GOT3 (cell line): Measurements from ENCODE around the gene RBM33.

ENCODE experiments used
- DNase-seq: peaks from one replicate; lab custom pipeline; 2025; ENCODE audit warnings: mixed read lengths; lab: John Stamatoyannopoulos, UW

RBM33 gene

DNA sequence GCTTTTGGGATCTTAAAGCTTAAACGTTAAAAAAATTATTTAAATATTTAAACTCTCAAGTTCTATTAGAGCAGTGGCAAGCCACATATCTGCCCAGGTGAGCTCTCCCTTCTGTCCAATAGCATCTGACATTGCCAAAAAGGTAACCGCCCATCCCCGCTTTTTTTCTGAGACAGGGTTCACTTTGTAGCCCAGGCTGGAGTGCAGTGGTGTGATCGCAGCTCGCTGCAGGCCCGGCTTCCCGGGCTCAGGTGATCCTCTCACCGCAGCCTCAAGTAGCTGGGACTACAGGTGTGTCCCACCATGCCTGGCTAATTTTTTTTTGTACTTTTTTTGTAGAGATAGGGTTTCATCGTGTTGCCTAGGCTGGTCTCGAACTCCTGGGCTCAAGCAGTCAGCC lies 83.2 kb downstream of the RBM33 start:
- DNase-seq = no peak

DNA sequence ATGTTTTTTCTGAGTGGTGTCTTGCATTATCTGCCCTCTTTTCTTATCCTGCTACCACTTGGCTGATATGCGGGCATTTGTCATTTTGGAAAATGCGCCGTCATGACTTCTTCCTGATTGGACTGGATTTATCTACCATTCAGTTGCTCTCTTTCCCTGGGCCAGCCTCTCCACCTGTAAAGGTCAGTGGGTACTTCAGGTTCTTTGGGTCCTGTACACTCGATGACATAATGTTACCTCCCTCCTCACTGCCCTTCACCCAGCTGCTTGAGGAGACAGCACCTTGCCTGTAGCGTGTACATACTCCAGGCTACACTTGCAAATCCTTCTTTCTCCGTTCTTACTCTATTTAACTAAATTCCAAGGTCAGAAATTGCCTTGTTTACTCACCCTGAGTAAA lies 83.7 kb downstream of the RBM33 start:
- no peak for DNase-seq

DNA sequence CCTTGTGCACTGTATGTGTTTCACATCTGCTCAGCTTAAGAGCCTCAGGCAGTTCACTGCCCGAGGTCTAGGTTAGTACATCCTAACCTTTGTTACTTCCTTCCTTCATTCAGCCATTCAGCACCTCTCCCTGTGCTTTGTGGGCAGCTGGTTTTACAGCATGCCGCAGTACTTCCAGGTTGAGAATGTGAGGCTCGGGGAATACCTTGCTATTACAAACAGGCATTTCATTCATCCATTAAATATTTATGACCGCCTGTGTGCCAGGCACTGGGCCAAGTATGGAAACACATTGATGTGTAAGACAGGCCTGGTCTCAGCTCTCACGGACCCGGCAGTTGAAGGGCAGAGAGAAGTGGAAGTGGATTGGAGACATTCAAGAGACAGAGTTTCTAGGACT lies 85.4 kb downstream of the RBM33 start:
- no peak for DNase-seq

DNA sequence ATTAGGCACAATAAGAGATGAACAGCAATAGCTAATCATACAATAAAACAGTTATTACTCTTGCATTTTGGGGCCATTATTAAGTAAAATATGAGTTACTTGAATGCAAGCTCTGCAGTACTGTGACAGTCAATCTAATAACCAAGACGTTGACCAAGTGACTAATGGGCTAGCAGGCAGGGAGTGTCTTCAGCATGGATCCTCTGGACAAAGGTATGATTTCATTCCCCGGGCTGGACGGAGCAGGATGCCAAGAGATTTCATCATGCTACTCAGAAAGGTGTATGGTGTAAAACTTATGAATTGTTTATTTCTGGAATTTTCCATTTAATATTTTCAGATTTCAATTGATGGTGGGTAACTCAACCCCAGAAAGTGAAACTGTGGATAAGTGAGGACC lies 86.9 kb downstream of the RBM33 start:
- DNase-seq = no peak

DNA sequence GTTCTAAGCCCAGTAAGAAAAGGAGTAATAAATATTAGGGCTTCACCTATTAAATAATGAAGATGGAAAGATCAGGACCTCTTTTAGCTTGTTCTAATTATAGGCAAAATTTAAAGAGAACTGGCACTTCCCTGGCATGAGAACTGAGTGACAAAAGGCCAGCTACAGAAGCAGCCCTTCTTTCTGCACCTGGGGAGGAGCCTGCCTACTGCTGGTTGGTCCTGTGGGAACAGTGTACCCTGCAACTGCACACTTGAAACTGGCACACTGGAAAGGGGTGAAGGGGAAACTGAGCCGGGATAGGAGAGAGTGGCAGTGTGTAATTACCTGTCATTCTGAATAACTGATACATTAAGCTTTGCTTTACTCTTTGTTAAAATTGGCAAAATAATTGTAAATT lies 87.4 kb downstream of the RBM33 start:
- DNase-seq = no peak

DNA sequence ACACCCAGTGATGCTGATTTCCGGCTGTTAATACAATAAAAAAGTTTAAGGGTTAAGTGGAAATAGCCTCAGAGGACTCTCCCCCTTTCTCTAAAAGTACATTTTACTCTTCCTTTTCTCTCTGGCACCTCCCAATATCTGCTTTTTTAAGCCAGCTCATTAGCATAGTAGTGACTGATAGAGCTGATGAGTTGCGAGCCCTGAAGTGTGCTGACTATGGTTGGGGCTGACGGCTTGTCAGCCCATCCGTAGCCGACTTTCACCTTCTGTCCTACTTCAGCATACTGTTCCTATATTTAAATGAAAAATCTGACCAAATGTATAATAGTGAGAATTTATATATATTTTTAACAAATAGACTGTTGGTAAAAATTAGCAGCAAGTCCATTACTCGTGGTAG lies 87.8 kb downstream of the RBM33 start:
- no peak for DNase-seq

DNA sequence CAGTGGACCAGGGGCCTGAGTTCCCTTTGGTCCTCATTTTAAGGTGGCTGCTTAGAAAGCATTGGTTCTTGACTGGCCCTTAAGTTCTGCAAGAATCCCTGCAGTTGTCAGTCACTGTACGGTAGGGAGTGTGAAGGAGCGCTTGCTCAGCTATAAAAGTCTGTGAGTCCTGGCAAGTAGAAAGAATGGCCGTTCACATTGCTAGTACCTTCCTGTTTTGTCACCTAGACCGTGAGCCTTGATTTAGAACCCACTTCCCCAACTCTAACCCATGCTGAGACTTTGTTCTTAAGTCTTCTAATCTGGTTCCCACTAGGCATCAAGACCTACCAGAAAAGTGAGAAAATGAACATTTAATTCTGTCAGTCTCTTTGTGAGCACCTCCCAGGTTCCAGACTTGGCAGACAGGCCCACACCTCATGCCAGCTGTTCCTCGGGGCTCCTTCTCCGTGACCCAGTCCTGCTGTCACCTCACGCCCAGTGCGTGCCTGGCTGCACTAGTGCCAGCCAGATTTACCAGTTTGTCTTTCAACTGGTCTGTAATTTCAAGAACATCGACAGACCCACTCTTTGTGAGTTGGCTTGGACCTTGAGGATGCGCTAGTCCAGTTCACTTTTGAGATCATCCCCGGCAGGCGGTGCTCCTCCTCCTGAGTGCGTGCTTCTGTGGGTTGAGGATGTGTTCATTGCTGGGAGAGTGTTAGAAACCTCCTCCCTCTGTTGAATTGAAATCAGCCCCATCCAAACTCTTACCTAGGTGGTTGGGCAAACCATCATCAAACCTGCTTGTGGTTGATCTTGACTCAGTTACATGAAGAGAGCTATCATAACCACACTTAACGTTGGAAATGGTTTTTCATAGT lies 89.4 kb downstream of the RBM33 start:
- DNase-seq = no peak

DNA sequence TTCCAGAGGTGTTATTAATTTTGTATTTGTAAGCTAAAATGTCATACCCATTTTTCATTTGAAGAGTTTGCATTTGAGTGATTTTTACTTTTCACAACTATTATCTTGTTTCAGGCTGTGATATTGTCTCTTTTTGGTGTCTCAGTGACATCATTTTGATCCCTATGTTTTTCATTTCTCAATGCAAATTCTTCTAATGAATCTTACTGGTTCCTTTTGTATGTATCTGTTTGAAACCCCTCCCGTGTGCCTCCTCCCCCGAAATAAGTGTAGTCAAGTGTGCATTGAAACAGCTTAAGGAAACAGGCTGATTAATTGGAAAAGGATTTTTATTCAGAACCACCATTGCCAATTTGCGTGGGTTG lies 90.0 kb downstream of the RBM33 start:
- DNase-seq = no peak

DNA sequence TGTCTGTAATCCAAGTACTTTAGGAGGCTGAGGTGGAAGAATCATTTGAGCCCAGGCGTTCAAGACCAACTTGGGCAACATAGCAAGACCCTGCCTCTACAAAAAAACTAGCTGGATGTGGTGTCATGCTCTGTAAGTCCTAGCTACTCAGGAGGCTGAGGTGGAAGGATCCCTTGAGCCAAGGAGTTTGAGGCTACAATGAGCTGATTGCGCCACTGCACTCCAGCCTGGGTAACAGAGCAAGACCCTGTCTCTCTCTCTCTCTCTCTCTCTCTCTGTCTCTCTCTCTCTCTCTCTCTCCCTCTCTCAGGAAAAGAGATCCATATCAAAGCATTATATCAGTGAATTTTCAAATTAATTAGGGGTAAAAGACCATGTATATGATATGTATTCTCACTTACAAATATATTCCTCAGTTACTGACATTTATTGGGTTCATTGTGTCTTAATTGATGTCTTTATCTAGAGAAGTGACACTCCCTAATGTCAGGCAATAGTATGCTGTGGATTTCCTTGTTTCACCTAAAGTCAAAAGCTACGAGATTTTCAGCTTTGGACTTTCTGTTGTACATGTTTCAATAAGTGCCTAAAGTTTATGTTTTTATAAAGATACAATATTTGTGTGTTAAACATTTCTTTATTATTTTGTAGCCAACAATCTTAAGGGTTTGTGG lies 91.1 kb downstream of the RBM33 start:
- DNase-seq = no peak

DNA sequence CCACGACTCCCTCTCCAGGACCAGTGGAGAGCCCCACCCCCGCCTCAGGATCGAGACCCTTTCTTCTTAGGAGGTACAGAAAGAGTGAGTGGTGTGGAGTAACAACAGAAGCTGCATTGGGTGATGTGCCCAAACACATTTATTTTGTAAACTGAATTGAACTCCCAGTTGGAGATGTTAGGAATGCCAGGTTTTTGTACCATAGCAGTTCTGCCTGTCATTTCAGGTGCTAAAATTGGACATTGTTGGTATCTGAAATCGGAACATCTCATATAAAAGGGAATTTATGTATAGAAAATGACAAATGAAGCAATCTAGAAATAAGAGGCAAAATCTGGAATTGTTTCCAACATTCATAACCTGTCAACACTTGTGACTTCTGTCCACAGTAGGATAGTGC lies 93.1 kb downstream of the RBM33 start:
- no peak for DNase-seq

DNA sequence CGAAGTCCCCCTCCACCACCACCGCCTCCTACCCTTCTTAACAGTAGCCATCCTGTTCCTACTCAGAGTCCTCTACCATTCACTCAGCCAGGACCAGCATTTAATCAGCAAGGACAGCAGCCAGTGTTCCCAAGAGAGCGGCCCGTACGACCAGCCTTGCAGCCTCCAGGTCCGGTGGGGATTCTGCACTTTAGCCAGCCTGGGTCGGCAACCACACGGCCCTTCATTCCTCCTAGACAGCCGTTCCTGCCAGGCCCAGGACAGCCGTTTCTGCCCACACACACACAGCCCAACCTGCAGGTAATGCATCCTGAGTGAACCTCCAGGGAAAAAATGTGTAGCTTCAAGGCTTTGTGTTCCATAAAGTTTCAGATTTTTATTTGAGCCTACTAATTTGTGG lies 93.6 kb downstream of the RBM33 start:
- DNase-seq = no peak

DNA sequence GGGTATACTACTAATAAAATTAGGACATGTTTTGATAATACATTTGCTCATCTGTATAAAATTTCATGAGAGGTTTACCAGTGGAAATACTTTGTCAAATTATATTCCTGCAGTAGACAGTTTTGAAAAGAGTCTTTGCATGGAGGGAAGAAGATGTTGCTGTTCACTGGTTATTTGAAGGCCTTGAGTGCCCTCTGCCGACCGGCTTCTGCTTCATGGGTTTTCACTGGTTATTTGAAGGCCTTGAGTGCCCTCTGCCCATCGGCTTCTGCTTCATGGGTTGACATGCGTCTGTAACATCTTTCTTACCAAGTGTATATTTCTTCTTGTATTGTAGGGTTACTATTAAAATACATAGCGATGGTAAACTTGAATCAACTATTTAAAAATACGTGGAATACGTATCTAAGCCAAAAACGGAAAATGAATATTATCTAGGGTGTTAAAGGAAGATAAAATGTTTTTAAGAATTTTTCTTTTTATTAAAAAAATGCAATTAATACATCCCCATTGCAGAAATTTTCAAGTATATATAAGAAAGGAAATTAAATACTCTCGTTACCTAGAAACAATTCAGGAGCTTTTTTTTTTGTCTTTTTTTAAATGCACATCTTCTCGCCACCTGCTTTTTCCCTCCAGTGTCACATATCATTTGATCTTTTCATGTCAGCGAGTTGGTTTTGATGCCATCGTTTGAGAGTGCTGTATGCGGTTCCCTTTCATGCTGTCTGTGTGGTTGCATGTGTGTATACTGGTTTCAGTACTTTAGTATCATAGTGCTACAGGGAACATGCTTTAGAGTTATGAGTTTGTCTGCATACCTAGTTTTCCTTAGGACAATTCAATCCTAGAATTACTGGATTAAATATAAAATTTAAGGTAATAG lies 94.4 kb downstream of the RBM33 start:
- DNase-seq = no peak

DNA sequence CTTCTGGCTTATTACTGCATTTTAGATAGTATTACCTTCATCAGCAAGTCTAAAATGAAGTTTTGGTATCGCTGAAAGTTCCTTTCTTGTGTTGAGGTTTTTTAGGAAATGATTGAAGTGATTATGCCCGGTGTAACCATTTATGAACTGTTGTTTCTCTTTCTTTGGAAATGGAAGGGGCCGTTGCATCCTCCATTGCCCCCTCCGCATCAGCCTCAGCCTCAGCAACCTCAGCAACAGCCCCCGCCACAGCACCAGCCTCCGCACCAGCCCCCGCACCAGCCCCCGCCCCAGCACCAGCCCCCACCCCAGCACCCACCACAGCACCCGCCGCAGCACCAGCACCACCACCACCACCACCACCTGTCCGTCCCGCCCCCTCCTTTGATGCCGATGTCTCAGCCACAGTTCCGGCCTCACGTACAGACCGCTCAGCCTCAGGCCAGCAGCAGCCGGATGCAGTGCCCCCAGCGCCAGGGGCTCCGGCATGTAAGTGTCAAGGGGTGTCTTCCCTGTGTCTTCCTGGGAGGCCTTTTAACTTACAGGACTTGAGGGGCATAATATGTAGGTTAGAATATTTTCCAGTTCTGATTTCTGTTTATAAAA lies 95.2 kb downstream of the RBM33 start:
- no peak for DNase-seq

DNA sequence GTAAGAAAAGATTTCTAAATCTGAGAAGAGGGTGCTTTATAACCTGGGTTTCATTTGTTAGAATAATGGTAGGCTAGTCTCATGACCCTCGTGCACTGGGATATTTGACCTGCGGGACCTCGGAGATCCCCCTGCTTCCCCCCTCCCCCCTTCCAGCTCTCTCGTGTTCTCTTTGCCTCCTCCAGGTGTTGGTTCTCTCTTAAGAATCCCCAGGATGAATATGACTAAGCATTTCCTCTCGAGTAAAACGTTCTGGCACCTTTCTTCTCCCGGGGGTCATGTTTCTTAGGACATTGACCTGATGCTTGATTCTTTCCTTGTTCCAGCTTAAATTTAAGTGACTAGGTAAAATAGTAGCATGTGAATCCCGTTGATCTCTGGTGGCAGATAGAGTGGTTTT lies 96.6 kb downstream of the RBM33 start:
- DNase-seq = no peak

DNA sequence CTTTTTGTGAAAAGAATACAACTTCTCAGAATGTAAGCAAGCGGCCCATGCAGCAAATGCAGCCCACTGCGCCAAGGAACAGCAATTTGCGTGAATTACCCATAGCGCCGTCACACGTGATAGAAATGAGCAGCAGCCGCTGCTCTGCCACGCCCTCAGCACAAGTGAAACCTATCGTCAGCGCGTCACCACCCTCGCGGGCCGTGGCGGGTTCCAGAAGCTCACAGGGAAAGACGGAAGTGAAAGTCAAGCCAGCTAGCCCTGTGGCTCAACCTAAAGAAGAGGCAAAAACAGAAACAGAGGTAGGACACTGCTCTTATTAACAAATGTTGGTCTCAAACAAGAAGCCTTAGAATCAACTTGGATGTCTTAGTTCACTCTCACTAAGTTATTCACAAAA lies 97.3 kb downstream of the RBM33 start:
- DNase-seq = no peak

DNA sequence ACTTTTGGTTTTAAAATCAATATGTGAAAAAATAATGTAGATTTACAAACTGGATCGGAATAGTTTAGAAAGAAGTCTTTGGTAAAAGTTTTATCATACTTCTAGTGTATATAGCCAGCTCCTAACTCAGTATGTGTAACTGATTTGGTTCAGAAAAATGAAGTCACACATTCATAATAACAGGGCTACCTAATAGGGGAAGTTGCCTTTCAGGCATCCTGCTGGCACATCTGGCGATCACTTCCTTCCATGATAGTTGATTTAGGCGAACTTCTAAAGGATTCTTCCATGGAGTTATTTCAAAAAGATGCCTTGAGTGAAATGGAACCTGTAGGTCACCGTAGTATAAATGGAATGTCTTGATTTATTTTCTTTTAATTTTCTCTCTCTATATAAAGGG lies 98.7 kb downstream of the RBM33 start:
- DNase-seq = no peak

DNA sequence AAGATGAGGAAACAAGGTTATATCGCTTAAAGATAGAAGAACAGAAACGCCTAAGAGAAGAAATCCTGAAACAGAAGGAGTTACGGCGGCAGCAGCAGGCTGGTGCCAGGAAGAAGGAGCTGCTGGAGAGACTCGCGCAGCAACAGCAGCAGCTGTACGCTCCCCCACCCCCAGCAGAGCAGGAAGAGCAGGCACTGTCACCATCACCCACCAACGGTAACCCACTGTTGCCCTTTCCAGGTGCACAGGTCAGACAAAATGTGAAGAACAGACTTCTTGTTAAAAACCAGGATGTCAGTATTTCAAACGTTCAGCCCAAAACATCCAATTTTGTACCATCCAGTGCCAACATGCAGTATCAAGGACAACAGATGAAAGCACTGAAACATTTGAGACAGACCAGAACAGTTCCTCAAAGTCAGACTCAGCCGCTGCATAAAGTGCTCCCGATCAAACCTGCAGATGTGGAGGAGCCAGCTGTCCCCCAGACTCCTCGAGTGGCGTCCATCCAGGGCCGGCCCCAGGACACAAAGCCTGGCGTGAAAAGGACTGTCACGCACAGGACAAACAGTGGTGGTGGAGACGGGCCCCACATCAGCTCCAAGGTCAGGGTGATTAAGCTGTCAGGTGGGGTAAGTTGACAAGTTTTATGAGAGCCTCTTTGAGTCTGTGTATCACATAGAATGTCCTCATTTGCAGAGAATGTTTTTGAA lies 100.7 kb downstream of the RBM33 start:
- no peak for DNase-seq

DNA sequence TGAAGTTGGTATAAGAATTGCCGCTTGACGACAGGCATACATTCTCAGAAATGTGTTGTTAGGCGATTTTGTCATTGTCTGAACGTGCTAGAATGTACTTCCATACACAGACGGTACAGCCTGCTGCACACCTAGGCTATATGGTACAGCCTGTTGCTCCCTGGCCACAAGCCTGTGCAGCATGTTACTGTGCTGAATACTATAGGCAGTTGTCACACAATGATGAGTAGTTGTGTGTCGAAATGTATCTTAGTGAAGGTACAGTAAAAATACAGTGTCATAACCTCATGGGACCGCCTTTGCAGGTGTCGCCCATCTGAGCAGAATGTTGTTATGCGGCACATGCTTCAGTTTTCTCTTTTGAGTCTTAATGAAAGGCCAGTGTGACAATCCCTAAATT lies 101.3 kb downstream of the RBM33 start:
- DNase-seq = no peak

DNA sequence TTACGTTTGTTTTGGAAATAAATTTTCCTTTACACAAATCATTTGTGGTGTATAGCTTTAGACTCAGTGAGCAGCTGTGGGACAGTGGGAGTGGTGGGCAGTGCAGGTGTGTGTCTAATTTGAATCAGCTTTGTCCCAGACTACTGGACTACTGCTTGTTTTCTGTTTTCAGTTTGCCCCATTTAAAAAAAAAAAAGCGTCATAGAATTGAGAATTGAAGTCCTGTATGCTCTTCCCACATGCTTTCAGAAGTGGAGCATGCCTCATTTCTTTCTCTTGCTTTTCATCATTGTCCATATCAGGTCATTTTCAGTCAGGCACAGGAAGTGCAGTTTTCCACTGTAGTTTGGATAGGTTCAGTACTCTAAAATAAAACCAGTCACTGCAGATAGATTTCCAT lies 101.7 kb downstream of the RBM33 start:
- DNase-seq = no peak

DNA sequence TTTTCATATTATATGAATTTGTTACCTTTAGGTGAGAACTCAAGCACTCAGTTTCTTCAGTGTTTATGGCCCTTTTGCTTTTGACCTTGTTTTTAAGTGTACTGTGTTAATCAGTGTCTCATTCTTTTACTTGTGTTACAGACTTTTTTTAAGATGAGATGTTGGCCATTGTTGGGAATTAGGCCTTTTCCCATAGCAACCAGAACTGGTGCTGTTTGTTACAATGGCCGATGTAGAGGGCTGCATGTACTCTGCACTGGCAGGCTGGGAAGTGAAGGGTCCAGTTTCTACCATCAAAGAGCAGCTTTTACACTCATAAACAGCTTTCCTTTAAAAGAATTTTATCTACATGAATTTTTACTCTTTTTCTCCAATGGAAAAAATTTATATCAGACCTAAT lies 102.7 kb downstream of the RBM33 start:
- DNase-seq = no peak

DNA sequence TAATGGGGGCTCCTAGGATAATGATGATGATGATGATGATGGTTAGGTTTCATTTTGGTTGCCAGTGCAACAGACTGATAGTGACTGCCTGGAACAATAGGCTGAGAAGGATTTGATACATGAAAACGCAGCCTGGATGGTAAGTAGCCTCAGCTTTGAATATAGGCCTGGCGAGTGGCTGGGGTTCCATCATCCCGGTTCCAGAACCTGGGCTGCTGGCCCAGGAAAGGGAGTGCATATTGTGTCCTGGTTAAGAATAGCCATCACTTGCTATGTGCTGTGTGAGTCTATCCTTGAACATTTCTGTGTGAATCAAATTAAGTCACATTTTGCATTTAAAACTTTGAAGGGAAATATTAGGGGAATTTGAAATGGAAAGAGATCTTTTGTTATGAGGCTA lies 105.1 kb downstream of the RBM33 start:
- DNase-seq = no peak
